ENCODE measurements around the gene NDUFV1. TPM values are rescaled to one million over a fixed set of nuclear protein-coding genes. Genes with fewer than 3 reads are reported as not detected.

NDUFV1 gene
- total RNA-seq, 1 experiment from 2014 or later, result 321 TPM

Other genes with a start within 250 kb of the NDUFV1 start
- gene CLCF1, start 233.3 kb upstream of the NDUFV1 start, total RNA-seq (2021), result 15.9 and 17.0 TPM in 2 replicates
- 62.8 and 79.8 TPM in 2 replicates for gene RAD9A, start 214.9 kb upstream of the NDUFV1 start, total RNA-seq (2021)
- gene PPP1CA, start 205.1 kb upstream of the NDUFV1 start, total RNA-seq (2021), result 306 and 351 TPM in 2 replicates
- 0.58 TPM in 1 of 2 replicates, not detected in the other for gene TBC1D10C, start 202.9 kb upstream of the NDUFV1 start, total RNA-seq (2021)
- 0.15 and 0.35 TPM in 2 replicates for gene CARNS1, start 191.3 kb upstream of the NDUFV1 start, total RNA-seq (2021)
- gene RPS6KB2, start 178.4 kb upstream of the NDUFV1 start, total RNA-seq (2021), result 52.0 and 54.0 TPM in 2 replicates
- 1.2 and 1.3 TPM in 2 replicates for gene PTPRCAP, start 169.3 kb upstream of the NDUFV1 start, total RNA-seq (2021)
- gene CORO1B, start 163.5 kb upstream of the NDUFV1 start, total RNA-seq (2021), result 129 and 161 TPM in 2 replicates
- not detected in 2 replicates for gene GPR152, start 154.2 kb upstream of the NDUFV1 start, total RNA-seq (2021)
- 2.0 and 2.5 TPM in 2 replicates for gene CABP4, start 151.6 kb upstream of the NDUFV1 start, total RNA-seq (2021)
- gene TMEM134, start 137.7 kb upstream of the NDUFV1 start, total RNA-seq (2021), result 85.7 and 125 TPM in 2 replicates
- 95.3 and 125 TPM in 2 replicates for gene AIP, start 123.9 kb upstream of the NDUFV1 start, total RNA-seq (2021)
- 84.0 and 116 TPM in 2 replicates for gene PITPNM1, start 101.6 kb upstream of the NDUFV1 start, total RNA-seq (2021)
- 80.0 and 89.3 TPM in 2 replicates for gene CDK2AP2, start 98.8 kb upstream of the NDUFV1 start, total RNA-seq (2021)
- not detected in 2 replicates for gene CABP2, start 83.5 kb upstream of the NDUFV1 start, total RNA-seq (2021)
- gene GSTP1, start 23.1 kb upstream of the NDUFV1 start, total RNA-seq (2021), result 2,063 and 2,645 TPM in 2 replicates
- gene NUDT8, start 23.0 kb downstream of the NDUFV1 start, total RNA-seq (2021), result 25.5 and 33.3 TPM in 2 replicates
- not detected in 2 replicates for gene TBX10, start 32.8 kb downstream of the NDUFV1 start, total RNA-seq (2021)
- 0.81 TPM in 1 of 2 replicates, not detected in the other for gene ACY3, start 43.8 kb downstream of the NDUFV1 start, total RNA-seq (2021)
- gene ALDH3B2, start 67.7 kb downstream of the NDUFV1 start, total RNA-seq (2021), result 4.8 and 9.8 TPM in 2 replicates

All from PC-9 (cell line).